Nephron (organoid): ENCODE measurements around the gene GRIN2B.

Experiments used
- H3K27ac Mint-ChIP-seq, 3 experiments: 2 replicates each; pipeline ENCODE4 v1.8.0; 2020; ENCODE audit warnings: mixed read lengths in 3 of 3, mild to moderate bottlenecking in 2 of 3, moderate library complexity in 1 of 3
- H3K27me3 Mint-ChIP-seq: 2 replicates; pipeline ENCODE4 v1.8.0; 2021; ENCODE audit warnings: low read depth, mild to moderate bottlenecking, moderate library complexity, mixed read lengths
- H3K36me3 Mint-ChIP-seq: 2 replicates; pipeline ENCODE4 v1.8.0; 2020; ENCODE audit warnings: low read depth, mixed read lengths
- H3K4me1 Mint-ChIP-seq: 2 replicates; pipeline ENCODE4 v1.8.0; 2020; ENCODE audit warnings: mixed read lengths
- H3K4me3 Mint-ChIP-seq, 3 experiments: 2 replicates each; pipeline ENCODE4 v1.8.0; 2020; ENCODE audit warnings: mild to moderate bottlenecking in 3 of 3, mixed read lengths in 3 of 3, moderate library complexity in 2 of 3
- H3K9me3 Mint-ChIP-seq: 2 replicates; pipeline ENCODE4 v1.8.0; 2020; ENCODE audit warnings: mixed read lengths
- TF ChIP-seq, protein P1 (sequence below), 3 experiments: fragments of 200-600 bp; sonication (generic); IDR thresholded peaks; one replicate each; pipeline ENCODE4 v1.5.0; 2021; ENCODE audit warnings: antibody characterized with exemption in 3 of 3; ENCODE audit not compliant: unreplicated experiment in 3 of 3

GRIN2B gene

DNA sequence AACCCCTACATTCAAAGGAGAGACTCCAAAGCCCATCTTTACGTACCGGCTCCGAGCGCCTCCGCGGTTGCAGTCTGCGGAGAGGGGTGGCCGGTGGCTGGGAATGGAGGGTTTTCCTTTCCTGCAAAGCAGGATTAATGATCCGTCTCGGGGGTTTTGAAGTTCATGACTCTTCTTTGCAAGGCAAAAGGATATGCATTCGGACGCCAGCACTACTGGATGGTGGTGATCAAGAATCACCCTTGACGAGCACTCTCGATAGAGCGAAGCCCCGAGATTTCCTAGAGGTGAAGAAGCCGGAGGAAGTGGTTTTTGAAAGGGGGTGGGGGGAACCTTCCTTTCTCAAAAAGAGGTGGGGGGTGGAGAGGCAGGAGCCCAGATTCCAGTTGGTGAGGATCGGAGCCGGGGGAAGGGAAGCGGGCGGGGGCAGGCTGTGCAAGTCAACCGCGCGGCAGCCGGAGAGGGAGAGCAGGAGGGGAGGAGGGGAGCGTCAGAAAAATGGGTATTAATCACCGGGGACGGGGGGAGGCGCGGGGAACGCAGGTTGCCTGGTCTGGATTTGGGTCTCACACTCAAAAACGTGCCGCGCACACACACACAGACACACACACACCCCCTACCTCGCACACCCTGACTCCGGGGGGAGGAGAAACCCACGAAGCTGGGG is at the start of gene GRIN2B:
TSS of gene GRIN2B (minus strand) at position 307 of the 667 bp plus-strand sequence. CDS start 115,394 bp downstream, outside the sequence.
- no peaks in the 10 kb centered on the region for H3K36me3 Mint-ChIP-seq
- peaks cover 3% of the 10 kb centered on the region for H3K9me3 Mint-ChIP-seq
- H3K27ac Mint-ChIP-seq = peak within 1 kb of the TSS; percentile 11 to 72 (median 45)
- H3K4me3 Mint-ChIP-seq = peak within 1 kb of the TSS; percentile 89 to 98 (median 90)
- peaks cover 76% of the 10 kb centered on the region for H3K27me3 Mint-ChIP-seq
- peaks cover 14% of the 10 kb centered on the region for H3K4me1 Mint-ChIP-seq
- TF ChIP-seq, protein P1, sequence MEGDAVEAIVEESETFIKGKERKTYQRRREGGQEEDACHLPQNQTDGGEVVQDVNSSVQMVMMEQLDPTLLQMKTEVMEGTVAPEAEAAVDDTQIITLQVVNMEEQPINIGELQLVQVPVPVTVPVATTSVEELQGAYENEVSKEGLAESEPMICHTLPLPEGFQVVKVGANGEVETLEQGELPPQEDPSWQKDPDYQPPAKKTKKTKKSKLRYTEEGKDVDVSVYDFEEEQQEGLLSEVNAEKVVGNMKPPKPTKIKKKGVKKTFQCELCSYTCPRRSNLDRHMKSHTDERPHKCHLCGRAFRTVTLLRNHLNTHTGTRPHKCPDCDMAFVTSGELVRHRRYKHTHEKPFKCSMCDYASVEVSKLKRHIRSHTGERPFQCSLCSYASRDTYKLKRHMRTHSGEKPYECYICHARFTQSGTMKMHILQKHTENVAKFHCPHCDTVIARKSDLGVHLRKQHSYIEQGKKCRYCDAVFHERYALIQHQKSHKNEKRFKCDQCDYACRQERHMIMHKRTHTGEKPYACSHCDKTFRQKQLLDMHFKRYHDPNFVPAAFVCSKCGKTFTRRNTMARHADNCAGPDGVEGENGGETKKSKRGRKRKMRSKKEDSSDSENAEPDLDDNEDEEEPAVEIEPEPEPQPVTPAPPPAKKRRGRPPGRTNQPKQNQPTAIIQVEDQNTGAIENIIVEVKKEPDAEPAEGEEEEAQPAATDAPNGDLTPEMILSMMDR (IDR thresholded peaks at IDR 0.05; ENCODE audit: unreplicated experiment in 3 of 3) = no peak

DNA sequence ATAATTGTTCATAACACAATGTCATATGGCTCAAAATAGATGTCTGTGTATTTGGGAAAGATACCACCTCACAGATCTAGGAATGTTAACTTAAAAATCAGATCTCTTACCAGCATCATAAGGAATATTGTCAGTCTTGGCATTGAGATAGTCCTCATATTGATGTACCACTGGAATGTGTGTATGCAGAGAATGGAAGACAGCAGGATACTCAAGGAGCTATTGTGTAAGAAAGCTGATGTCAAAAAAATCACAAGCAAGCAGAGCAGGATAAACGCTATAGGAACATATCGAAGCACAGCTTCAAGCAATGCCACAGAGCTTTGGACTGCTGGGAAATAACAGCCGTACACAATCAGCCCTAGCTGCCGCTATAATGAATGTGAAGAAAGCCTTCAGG is 45.1 kb upstream of the GRIN2B start:
- no peaks in the 10 kb centered on the region for H3K4me1 Mint-ChIP-seq
- H3K36me3 Mint-ChIP-seq = no peaks in the 10 kb centered on the region
- H3K9me3 Mint-ChIP-seq = peaks cover 3% of the 10 kb centered on the region
- no peaks in the 10 kb centered on the region for H3K27me3 Mint-ChIP-seq
- TF ChIP-seq, protein P1 (IDR thresholded peaks at IDR 0.05; ENCODE audit: unreplicated experiment in 3 of 3) = no peak
- H3K27ac Mint-ChIP-seq = no peak overlapping the region
- H3K4me3 Mint-ChIP-seq = no peak overlapping the region

DNA sequence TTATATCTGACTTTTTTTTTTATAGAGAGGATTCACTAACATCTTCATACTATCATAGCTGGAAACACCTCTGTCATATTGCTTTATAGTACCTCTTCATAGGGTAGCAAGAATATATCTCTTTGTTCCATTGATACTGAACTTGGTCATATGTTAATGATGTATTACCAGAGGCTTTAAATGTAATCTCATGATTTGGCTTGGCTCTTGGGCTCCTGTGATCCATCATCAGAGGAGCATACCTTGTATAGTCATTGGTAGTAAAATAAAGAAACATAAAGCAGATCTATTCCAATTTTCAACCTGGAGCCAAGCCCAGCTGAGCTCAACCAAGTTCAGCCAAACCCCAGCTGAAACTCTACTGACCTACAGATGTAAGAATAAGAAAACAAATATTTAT is 43.2 kb upstream of the GRIN2B start:
- TF ChIP-seq, protein P1 (IDR thresholded peaks at IDR 0.05; ENCODE audit: unreplicated experiment in 3 of 3) = no peak
- Mint-ChIP-seq H3K36me3 (no peaks in the 10 kb centered on the region), H3K9me3 (peaks cover 3% of the 10 kb centered on the region), H3K27ac (no peak overlapping the region), H3K4me3 (no peak overlapping the region), H3K4me1 (no peaks in the 10 kb centered on the region), H3K27me3 (no peaks in the 10 kb centered on the region)

DNA sequence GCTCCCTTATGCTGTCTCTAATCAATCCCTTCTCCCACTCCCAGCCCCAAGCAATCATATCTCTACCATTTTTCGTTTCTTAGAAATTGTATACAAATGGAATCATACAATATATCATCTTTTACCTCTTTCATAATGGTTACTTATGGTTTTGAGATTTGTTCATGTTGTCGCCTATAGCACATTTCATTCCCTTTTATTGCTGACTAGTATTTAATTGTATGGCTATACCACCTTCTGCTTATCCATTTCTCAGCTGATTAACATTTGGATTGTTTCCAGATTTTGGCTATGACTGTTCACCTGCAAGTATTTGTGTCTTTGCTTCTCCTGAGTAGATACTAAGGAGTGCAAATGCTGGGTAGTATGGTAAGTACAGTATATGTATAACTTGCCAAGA is 36.7 kb upstream of the GRIN2B start:
- H3K9me3 Mint-ChIP-seq = no peaks in the 10 kb centered on the region
- no peaks in the 10 kb centered on the region for H3K4me1 Mint-ChIP-seq

DNA sequence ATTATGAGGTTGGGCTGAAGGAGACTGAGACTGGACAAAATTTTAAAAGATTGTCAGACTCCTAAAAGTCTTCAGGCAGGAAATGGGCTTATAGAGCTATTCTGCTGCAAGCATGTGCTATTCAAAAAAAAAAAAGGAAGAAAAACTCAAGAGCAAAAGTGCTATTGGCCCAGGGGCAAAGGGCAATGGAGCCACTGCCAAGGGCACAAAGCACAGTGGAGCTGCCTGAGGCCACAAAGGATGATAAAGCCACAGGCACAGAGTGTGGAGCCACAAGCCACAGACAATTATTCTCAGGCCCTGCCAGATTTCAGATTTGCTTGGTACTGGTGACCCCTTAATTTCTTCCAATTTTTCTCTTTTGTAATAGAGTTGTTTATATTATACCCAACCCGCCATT is 29.6 kb upstream of the GRIN2B start:
- Mint-ChIP-seq H3K4me1 (peaks cover 5% of the 10 kb centered on the region), H3K9me3 (peaks cover 22% of the 10 kb centered on the region), H3K27me3 (no peaks in the 10 kb centered on the region), H3K4me3 (no peak overlapping the region), H3K27ac (no peak overlapping the region), H3K36me3 (no peaks in the 10 kb centered on the region)
- TF ChIP-seq, protein P1 (IDR thresholded peaks at IDR 0.05; ENCODE audit: unreplicated experiment in 3 of 3) = no peak

More for the DNA sequence above, 36.7 kb upstream of the GRIN2B start:
- no peak overlapping the region for H3K4me3 Mint-ChIP-seq
- no peaks in the 10 kb centered on the region for H3K36me3 Mint-ChIP-seq
- TF ChIP-seq, protein P1 (IDR thresholded peaks at IDR 0.05; ENCODE audit: unreplicated experiment in 3 of 3) = no peak
- no peak overlapping the region for H3K27ac Mint-ChIP-seq
- H3K27me3 Mint-ChIP-seq = no peaks in the 10 kb centered on the region

DNA sequence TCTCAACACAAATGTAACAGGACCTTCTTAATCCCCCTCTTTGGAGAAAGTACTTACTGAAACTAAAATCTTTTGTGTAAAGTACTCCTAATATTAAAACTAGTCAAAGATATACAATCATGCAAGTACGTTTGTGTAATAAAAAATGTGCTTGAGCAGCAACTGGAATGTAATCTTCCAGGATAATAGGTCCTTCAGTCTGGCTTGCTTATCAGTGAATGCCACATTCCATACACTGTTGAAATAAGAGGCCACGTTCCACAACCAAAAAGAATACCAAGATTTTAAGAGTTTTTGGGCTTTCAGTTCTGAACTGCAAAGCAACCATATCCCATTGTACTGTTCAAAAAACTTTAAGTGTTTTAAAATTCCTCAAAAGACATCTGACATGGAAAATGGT is 26.2 kb upstream of the GRIN2B start:
- Mint-ChIP-seq H3K27me3 (peaks cover 4% of the 10 kb centered on the region), H3K36me3 (no peaks in the 10 kb centered on the region), H3K4me1 (peaks cover 5% of the 10 kb centered on the region), H3K4me3 (no peak overlapping the region), H3K9me3 (peaks cover 42% of the 10 kb centered on the region), H3K27ac (no peak overlapping the region)
- TF ChIP-seq, protein P1 (IDR thresholded peaks at IDR 0.05; ENCODE audit: unreplicated experiment in 3 of 3) = no peak
